ENCODE data around the gene CD300A.

CD300A gene

DNA sequence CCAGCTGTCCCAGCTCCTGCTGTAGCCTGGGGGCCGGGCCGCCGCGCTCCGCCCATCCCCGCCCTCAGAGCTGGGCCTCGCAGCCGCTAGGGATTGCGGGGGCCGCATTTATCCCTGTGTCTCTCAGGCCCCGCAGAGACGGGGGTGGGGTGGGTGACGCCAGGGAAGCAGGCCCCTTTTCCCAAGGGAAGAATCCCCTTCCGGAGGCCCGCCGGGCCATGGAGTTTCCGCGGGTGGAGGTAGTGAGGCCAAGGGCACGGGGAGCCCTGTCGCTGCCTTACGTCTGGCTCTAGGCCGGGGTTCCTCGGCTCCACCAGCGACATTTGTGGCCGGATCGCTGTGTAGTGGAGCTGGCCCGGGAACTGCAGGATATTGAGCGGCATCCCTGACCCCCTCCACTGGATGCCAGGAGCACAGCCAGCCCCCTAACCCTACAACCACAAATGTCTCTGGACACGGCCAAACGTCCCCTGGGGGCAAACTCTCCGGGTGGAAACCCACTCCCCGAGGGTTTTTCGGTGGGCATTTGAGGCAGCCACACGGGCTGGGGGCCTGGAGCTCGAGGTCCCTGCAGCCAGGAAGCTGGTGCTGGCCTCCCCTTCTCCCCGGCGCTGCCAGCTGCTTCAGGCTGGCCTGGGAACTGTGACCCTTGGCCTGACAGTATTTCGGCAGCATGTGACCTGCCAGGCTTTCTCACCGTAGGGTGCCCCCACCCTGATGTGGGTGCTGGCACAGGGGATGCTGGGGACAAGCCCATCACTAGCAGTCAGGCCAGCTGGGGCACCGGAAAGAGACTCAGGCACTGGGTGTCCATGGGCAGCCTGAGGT, 12.0 kb upstream of the CD300A start:
- peak; percentile 32 for DNase-seq (ENCODE audit: low read depth)

DNA sequence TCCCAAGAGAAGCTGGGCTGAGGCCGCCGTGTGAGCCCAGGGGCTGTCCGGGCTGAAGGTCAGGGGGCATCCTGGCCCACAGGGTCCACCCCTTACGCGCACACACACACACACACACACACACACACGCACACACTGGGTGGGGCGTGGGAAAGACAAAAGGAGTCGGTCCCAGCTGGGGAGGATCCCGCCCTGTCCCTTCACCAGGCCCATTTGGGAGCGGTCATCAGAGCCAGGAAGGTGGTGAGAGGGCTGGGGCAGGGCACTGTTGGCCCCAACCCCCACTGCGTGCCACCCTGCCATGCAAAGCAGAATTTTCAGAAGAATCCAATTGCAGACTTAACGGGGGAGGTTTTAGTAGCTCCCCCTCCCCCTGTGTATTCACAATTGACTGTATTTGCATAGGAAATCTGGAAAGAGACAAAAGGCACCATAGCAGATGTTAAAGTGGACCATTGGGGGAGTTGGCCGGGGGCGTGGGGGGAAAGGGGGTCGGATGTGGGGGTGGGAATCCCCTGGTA, 11.3 kb upstream of the CD300A start:
- DNase-seq (ENCODE audit: low read depth) = no peak

DNA sequence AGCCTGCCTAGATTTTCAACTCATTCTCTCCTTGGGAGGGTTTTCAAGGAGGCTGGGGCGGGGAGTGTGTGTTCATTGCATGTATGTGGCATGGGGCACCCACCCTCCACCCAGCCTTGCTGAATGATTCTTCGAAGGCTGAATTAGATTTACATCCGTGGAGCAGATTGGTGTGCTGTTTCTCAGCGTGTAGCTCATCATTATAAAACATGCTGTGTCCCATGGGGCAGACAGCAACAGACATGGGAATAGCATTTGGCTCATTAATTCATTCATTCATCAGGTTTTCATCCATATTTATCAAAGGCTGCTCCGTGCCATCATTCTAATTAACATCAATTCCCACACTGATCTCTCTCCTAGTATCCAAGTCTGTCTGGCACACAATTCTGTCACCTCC, 10.6 kb upstream of the CD300A start:
- no peak for DNase-seq (ENCODE audit: low read depth)

DNA sequence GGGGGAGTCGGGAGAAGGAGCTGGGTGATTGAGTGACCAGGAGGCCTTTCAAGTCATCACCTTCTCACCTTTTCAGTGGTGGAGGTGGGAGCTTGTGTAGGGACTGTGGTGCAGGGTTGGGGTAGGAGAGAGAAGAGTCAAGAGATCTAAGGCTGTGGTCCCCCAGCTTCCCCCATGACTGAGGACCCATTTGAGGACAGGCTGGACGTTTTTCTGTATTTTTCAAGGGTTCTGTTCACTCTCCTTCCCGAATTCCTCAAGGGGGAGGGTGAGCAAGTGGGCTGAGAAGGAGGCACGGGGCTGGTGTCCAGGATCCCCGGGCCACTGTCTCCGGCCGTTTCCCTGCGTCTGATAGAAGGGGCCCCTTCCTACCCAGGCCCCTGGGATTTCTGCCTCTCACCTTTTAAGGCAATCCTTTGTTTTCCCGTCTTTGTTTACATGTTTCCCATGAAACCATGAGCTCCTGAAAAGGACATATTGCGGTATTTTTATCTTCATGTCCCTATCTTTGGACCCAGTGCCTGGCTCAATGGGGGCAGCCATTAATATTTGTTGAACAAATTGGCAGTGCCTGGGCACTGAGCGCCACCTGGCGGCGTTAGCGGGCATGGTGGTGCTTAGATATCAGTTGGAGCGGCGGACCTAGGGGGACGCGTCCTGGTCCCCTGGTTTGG, 9.2 kb upstream of the CD300A start:
- DNase-seq (ENCODE audit: low read depth) = no peak

DNA sequence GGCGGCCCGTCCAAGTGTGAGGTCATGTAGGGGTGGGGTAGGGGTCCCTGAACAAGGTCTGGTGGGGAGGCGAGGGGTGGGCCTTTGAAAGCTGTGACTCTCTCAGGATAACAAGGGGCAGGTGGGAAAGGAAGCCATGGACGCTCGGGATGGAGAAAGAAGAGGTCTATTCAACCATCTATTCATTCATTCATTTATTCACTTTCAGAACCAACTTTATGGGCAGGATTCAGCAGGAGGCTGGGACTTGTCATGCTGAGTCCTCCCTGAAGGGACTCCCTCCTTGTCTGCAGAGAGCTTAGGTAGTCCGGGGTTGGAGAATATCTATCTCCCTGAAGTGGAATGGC, 8.6 kb upstream of the CD300A start:
- no peak for DNase-seq (ENCODE audit: low read depth)

DNA sequence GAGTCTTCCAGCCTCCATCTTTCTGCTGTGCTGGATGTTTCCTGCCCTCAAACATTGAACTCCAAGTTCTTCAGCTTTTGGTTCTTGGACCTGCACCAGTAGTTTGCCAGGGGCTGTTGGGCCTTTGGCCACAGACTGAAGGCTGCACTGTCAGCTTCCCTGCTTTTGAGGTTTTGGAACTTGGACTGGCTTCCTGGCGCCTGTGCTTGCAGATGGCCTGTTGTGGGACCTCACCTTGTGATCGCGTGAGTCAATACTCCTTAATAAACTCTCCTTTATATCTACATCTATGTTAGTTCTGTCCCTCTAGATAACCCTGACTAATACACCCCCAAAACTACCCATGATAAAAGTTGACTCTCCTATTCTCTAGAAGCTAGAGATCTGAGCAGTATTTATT, 7.6 kb upstream of the CD300A start:
- no peak for DNase-seq (ENCODE audit: low read depth)

DNA sequence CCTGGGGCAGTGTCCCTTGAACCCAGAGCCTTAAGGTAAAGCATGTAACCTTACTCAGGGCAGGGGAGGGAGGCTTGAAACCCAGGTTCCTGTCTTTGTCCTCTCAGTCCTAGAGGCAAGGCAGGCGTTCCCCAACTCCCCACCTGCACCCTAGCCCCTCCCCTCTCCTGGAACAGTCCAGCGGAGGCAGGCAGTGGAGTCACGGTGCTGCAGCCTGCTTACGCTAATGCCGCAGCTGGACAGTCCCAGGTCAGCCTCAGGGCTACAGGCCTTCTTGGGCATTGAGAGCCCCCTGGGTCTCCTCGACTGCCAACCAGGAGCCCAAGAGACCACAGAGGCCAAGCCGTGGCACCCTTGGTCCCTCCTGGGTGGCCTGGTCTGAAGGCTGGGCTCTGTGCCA, 6.8 kb upstream of the CD300A start:
- DNase-seq (ENCODE audit: low read depth) = no peak

DNA sequence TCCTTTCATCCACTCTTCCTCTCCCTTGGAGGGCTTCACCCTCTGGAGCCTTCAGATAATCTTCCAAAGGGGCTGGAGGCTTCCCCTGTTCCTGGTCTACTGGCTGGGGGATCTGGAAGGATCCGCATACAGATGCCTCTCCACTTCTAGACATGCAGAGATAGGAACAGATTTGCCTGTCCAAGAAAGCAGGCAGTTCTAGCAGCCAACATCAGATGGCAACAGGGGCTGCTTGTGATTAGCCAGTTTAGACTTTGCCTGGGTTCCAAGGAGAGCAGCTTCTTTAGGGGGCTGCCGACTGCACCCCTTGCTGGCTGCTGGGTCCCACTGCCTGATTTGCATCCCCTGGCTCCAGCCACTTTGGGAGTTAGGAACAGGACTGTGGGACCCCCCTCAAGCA, 6.2 kb upstream of the CD300A start:
- DNase-seq (ENCODE audit: low read depth) = no peak

DNA sequence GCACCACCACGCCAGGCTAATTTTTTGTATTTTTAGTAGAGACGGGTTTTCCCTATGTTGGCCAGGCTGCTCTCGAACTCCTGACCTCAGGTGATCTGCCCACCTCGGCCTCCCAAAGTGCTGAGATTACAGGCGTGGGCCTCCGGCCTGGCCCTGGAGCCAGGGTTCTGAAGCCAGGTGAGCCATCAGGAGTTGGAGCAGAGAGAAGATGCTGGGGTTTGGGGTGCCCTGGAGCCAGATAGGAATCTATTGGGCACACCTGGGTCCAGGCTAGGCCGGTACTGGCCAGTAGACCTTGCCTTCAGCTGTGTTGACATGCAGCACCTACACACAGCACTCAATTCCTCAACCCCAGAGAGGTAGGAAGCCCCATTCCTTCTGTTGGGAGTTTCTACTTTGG, 5.4 kb upstream of the CD300A start:
- no peak for DNase-seq (ENCODE audit: low read depth)

DNA sequence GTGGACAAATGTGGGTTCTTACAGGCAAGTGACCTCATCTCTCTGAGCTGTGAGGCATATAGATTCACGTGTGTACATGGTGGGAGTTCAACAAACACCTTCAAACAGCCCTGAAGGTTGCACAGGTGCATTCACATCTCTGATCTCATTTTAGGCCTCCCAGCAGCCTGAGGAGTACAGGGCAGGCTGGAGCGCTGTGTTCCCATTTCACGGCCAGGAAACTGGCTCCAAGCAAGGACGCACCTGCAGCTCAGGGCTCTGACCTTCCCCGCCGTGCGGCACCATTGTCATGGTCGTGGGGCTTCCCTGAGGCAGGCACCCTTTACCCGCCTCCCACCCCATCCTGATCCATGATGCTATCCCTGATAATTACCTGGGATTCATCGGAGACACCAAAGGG, 4.8 kb upstream of the CD300A start:
- no peak for DNase-seq (ENCODE audit: low read depth)

DNA sequence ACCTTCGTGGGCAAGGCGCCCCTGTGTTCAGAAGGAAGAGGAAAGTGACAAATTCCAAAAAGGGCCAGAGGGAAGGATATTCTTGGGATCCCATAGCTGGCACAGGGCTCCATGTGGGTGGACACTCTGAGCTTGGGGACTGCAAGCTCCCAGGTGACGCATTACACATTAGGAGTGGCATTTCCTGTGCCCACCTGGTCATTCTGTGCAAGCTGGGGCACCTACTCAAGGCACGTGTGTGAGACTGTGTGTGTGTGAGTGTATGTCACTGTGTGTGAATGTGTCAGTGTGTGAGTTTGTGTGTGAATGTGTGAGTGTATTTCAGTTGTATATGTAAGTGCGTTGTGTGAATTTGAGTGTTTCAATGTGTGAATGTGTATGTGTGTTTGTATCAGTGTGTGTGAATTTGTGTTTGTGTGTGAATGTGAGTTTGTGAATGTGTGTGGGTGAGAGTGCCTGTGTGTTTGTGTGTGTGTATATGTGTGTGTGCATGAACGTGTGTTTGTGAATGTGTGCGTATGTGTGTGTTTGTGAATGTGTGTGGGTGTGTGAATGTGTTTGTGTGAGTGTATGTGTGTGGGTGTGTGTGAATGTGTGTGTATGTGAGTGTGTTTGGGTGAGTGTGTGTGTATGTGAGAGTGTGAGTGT, 1.6 kb upstream of the CD300A start:
- DNase-seq (ENCODE audit: low read depth) = no peak

DNA sequence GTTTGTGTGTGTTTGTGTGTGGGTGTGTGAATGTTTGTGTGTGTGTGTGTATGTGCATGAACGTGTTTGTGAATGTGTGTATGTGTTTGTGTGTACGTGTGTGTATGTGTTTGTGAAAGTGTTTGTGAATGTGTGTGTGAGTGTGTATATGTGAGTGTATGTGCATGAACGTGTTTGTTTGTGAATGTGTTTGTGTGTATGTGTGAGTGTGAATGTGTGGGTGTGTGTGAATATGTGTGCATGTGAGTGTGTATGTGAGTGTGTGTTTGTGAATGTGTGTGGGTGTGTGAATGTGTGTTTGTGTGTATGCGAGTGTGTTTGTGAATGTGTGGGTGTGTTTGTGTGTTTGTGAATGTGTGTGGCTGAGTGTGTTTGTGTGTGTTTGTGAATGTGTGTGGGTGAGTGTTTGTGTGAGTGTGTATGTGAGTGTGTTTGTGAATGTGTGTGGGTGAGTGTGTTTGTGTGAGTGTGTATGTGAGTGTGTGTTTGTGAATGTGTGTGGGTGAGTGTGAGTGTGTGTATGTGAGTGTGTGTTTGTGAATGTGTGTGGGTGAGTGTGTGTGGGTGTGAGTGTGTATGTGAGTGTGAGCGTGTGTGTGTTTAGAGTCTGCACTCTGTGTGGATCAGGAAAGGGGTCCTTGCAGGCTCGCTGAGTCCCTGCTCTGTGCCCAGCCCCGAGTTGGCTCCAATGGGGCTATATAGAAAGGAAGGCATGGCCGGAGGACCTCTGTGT, 890 bp upstream of the CD300A start:
- no peak for DNase-seq (ENCODE audit: low read depth)

DNA sequence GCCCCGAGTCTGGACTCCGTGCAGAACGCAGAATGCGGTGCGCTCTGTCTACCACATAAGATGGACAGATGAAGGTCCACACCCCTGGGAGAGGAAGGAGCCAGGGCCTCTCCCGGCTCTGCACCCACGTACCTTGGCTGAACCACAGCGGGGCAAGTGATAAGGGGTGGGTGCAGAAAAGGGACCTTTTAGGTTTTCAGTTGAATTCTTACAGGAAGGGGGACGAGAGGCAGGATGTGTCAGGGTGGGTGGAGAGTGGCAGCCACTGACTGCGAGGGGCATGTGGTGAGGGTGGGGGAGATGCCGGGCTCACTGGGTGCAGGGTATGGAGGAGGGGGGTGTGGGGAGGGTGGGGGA, 372 bp downstream of the CD300A start:
- no peak for DNase-seq (ENCODE audit: low read depth)

DNA sequence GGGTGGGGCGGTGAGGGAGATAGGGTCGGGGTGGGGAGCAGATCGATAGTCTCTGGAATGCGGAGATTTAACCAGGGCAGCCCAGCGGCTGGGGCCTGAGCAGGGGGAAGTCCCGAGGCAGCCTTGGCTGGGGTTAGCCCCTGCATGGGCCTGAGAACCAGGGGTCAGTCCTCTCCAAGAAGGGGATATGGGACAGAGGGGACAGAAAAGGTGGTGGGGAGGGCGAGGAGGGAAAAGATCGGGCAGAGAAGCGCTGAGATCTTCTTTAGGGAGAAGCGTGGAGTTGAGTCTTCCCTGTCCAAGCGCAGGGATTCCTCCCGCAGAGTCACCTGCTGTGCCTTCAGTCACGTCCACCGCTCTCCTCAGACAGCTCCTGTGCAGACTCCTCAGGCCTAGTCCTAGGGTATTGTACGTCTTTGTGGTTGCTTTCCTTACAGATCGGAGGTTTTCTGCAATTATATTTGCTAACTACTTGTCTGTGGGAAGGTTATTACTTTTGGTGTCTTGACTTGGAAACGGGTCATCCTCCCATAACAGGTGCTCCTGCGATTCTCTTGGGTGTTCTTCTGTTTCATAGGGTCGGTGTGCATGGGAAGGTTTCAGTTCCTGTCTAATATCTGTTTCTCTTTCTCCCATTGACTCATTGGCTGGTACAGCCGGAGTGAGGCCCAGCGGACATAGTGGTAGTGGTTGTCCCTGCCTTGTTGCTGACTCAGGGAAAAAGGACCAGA, 952 bp downstream of the CD300A start:
- no peak for DNase-seq (ENCODE audit: low read depth)

DNA sequence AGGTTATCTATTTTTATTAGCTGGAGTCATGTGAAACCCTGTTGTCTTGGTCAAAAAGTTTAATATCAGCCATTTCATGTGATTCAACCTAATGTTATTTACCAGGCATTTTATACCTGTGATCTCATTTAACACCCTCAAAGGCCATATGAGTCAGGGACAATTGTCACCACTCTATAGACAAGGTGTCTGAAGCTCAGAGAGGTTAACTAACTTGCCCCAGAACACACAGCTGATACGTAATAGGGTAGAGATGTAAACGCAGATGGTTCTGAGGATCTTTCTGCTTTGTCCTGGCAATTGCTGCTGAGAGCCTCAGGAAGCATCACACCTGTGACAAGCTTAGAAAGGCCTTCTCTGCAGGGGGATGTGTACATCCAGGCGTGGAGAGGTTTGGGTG, 4.9 kb downstream of the CD300A start:
- DNase-seq (ENCODE audit: low read depth) = no peak

DNA sequence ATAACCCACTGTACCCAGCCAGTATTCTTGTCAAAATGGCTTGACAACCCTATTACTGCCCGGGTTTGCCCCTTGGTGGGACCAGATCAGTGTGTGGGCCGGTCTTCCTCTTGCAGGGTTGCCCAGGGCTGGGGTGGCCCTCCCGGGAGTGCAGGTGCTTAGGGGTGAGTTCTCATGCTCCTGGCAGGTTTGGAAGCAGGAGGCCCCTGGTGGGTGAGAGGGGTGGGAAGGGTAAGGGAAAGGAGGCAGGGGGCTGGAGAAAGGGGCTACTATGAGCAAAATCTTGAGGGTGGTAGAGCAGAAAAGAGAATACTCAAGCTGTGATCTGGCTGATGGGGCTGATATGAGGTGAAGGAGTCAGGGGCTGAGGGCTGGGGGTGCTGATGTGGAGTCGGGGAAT, 6.5 kb downstream of the CD300A start:
- no peak for DNase-seq (ENCODE audit: low read depth)

DNA sequence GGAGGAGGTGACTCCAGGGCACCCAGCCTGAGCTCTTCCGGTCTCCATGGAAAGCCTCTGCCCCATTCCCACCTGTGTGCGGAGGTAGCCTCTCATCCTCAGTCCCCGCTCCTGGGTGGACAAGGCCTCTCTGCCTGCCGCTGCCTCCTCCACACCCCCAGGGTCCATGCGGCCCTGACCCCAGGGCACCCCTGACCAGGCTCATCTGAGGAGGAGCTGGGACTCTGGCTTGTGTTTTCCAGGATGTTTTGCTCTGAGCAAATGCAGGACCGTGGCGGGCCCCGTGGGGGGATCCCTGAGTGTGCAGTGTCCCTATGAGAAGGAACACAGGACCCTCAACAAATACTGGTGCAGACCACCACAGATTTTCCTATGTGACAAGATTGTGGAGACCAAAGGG, 6.9 kb downstream of the CD300A start:
- DNase-seq (ENCODE audit: low read depth) = no peak

DNA sequence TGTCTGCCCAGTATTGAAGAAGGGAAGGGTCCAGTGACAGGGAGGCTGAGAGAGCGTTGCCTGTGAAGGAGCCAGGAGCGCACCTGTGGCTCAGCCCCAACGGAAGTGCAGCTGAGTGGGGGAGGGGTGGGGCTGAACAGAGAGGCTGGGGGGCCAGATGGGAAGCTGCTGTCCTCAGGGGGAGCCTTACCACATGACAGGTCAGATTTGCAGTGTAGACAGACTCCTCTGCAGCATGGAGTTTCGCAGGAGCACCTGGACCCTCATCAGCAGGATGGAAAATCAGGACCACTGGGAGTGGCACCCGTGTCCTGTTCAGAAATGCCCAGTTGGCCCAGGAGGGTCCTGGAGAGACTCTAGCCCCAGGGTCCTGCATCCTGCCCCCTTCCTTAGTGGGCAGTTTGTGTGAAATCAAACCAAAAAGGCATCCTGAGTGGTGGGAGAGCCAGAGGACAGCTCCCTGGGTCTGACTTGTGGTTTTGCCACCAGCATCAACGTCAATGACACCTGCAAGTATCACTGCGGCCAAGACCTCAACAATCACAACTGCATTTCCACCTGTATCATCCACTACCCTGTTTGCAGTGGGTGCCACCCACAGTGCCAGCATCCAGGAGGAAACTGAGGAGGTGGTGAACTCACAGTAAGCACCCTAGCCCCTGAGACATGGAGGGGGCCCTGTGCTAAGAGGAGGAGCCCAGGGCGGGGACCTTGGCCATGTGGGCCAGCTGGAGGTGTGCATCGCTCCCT, 7.8 kb downstream of the CD300A start:
- DNase-seq (ENCODE audit: low read depth) = no peak

DNA sequence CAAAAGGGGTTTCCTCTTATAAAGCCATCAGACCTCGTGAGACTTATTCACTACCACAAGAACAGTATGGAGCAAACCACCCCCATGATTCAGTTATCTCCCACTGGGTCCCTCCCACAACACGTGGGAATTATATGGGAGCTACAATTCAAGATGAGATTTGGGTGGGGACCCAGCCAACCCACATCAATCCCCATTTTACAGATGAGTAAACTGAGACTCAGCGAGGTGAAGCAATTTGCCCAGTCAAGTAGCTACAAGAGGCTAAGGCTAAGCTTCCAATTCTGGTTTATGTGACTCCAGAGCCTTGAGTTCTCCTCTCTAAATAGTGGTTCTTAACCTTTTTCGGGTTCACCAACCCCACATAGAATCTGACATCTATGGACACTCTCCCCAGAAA, 8.8 kb downstream of the CD300A start:
- DNase-seq (ENCODE audit: low read depth) = no peak

DNA sequence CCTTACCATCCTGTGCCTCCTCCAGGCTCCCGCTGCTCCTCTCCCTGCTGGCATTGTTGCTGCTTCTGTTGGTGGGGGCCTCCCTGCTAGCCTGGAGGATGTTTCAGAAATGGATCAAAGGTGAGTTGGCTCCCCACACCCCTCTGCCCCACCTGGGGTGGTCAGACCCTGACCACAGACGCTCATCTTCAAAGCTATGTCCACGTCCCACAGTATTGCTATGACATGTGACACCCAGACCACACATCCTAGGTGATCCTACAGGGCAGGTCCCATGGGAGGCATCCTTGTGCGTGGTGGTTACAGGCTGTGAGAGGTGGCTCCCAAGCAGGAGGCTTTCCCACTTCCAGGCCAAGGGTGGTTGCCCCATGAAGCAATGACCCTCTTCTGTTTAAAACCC, 11.0 kb downstream of the CD300A start:
- DNase-seq (ENCODE audit: low read depth) = no peak

DNA sequence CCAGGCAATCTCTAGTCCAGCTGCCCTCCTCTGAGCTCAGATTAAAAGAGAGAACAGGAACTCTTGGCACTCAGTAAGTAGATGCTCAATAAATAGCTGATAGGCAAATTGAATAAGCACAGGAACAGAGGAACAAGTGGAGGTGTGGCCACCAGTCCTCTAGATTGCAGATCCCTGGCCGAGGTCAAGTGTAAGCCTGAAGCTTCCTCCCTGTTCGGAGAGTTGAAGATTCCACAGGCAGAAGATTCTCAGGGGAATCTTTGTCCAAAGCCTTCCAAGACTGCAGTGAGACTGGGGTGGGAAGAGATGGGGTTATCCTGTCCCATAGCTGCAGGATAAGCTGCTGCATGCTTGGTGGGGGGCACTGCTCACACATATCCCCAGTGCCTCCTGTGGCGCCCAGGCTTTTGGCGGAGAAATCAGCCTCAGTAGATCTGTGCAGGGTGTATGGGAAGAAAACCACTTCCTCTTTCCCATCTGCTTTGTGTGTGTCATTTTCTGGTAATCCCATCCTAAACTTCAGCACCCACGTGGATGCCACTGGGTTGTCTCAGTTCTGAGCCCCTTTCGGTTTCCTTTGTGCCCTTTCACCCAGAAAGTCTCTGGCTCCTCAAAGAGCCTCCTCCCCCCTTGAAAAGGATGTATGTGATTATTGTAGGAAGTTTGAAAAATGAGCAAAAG, 12.1 kb downstream of the CD300A start:
- no peak for DNase-seq (ENCODE audit: low read depth)

Data from HS-5 (cell line).